ENCODE data around the gene TFF3. TPM values are rescaled to one million over a fixed set of nuclear protein-coding genes. Genes with fewer than 3 reads are reported as not detected.

Gene TFF3
- polyA plus RNA-seq, 1 donor from 2014 or later, result not detected

DNA sequence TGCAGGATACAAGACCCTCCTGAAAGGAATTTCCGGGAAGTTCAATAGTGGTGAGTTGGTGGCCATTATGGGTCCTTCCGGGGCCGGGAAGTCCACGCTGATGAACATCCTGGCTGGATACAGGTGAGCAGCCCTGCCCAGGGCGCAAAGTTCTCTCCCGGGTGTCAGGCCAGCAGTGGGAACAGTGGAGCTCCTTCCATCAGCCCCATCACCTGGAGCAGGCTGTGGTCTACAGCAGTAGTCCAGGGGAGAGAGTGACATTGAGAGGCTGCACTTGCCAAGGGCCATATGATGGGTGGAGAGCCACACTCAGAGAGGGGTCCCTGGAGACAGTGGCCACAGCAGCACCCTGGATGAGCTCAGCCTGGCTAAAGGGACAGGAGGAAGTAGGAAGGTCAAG lies 44.1 kb downstream of the TFF3 start:
- Histone ChIP-seq H3F3A (ENCODE audit: insufficient read depth, low read length, poor library complexity, severe bottlenecking) (no peaks in the 10 kb centered on the region), H3K9ac (ENCODE audit: low read length) (no peak overlapping the region), H3K9me3 (ENCODE audit: low read length) (no peaks in the 10 kb centered on the region), H3K36me3 (ENCODE audit: insufficient read depth, low read length) (no peaks in the 10 kb centered on the region), H4K20me1 (ENCODE audit: insufficient read depth) (no peaks in the 10 kb centered on the region), H3K79me2 (replicated peaks; ENCODE audit: insufficient read depth, low read length) (no peaks in the 10 kb centered on the region), H3K27ac (ENCODE audit: low read length) (no peak overlapping the region), H3K9me2 (ENCODE audit: insufficient read depth, low read length) (no peaks in the 10 kb centered on the region), H2AFZ (ENCODE audit: low read depth, low read length) (no peak overlapping the region), H3K4me2 (ENCODE audit: low read length) (no peak overlapping the region), H3K4me3 (ENCODE audit: low read length) (no peak overlapping the region), H3K27me3 (ENCODE audit: insufficient read depth, low read depth, low read length) (no peaks in the 10 kb centered on the region)
- TF ChIP-seq, protein P1, sequence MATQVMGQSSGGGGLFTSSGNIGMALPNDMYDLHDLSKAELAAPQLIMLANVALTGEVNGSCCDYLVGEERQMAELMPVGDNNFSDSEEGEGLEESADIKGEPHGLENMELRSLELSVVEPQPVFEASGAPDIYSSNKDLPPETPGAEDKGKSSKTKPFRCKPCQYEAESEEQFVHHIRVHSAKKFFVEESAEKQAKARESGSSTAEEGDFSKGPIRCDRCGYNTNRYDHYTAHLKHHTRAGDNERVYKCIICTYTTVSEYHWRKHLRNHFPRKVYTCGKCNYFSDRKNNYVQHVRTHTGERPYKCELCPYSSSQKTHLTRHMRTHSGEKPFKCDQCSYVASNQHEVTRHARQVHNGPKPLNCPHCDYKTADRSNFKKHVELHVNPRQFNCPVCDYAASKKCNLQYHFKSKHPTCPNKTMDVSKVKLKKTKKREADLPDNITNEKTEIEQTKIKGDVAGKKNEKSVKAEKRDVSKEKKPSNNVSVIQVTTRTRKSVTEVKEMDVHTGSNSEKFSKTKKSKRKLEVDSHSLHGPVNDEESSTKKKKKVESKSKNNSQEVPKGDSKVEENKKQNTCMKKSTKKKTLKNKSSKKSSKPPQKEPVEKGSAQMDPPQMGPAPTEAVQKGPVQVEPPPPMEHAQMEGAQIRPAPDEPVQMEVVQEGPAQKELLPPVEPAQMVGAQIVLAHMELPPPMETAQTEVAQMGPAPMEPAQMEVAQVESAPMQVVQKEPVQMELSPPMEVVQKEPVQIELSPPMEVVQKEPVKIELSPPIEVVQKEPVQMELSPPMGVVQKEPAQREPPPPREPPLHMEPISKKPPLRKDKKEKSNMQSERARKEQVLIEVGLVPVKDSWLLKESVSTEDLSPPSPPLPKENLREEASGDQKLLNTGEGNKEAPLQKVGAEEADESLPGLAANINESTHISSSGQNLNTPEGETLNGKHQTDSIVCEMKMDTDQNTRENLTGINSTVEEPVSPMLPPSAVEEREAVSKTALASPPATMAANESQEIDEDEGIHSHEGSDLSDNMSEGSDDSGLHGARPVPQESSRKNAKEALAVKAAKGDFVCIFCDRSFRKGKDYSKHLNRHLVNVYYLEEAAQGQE (IDR thresholded peaks at IDR 0.05; ENCODE audit: borderline replicate concordance), result no peak
- no peak for TF ChIP-seq MXI1 (conservative IDR thresholded peaks at IDR 0.05; ENCODE audit: poor library complexity, severe bottlenecking)
- no peak for TF ChIP-seq RAD21 (conservative IDR thresholded peaks at IDR 0.05)
- no peak for TF ChIP-seq POLR2AphosphoS5 (IDR thresholded peaks at IDR 0.05)
- TF ChIP-seq TAF1 (IDR thresholded peaks at IDR 0.05; ENCODE audit: low read depth), result no peak
- no peak for TF ChIP-seq EZH2 (IDR thresholded peaks at IDR 0.05; ENCODE audit: borderline replicate concordance, insufficient read depth, low read length, poor library complexity, severe bottlenecking)
- no peak for TF ChIP-seq SMC3 (conservative IDR thresholded peaks at IDR 0.05; ENCODE audit: poor library complexity)
- TF ChIP-seq EP300 (conservative IDR thresholded peaks at IDR 0.05; ENCODE audit: poor library complexity, severe bottlenecking), result no peak
- TF ChIP-seq, protein P2, sequence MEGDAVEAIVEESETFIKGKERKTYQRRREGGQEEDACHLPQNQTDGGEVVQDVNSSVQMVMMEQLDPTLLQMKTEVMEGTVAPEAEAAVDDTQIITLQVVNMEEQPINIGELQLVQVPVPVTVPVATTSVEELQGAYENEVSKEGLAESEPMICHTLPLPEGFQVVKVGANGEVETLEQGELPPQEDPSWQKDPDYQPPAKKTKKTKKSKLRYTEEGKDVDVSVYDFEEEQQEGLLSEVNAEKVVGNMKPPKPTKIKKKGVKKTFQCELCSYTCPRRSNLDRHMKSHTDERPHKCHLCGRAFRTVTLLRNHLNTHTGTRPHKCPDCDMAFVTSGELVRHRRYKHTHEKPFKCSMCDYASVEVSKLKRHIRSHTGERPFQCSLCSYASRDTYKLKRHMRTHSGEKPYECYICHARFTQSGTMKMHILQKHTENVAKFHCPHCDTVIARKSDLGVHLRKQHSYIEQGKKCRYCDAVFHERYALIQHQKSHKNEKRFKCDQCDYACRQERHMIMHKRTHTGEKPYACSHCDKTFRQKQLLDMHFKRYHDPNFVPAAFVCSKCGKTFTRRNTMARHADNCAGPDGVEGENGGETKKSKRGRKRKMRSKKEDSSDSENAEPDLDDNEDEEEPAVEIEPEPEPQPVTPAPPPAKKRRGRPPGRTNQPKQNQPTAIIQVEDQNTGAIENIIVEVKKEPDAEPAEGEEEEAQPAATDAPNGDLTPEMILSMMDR (IDR thresholded peaks at IDR 0.05; ENCODE audit: poor library complexity, severe bottlenecking), result no peak

DNA sequence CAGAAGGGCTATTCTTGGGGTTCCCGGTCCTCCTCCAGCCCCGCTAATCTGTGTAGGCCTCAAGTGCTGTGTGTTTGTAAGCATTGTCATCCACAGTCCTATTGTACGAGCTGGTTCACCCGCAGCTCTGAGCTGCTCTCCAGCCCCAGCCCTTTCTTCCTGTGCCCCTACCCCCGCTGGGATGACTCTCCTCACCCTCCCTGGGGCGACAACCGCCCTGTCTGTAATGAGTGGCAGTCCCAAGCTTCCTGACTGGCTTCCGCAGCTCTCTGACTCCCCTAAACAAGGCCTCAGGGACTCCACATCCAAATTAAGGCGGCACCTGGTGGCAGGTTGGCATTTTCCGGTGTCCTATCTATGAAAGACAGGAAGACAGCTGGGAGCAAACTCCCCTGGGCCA lies 45.8 kb downstream of the TFF3 start:
- no peak overlapping the region for H3K4me3 ChIP-seq (ENCODE audit: low read length)
- no peaks in the 10 kb centered on the region for H3K36me3 ChIP-seq (ENCODE audit: insufficient read depth, low read length)
- H3K27me3 ChIP-seq (ENCODE audit: insufficient read depth, low read depth, low read length), result no peaks in the 10 kb centered on the region
- no peak overlapping the region for H3K27ac ChIP-seq (ENCODE audit: low read length)
- H3K9ac ChIP-seq (ENCODE audit: low read length), result no peak overlapping the region
- no peaks in the 10 kb centered on the region for H4K20me1 ChIP-seq (ENCODE audit: insufficient read depth)
- TF ChIP-seq MXI1 (conservative IDR thresholded peaks at IDR 0.05; ENCODE audit: poor library complexity, severe bottlenecking), result no peak
- TF ChIP-seq POLR2AphosphoS5 (IDR thresholded peaks at IDR 0.05), result no peak
- TF ChIP-seq EZH2 (IDR thresholded peaks at IDR 0.05; ENCODE audit: borderline replicate concordance, insufficient read depth, low read length, poor library complexity, severe bottlenecking), result no peak
- no peak for TF ChIP-seq EP300 (conservative IDR thresholded peaks at IDR 0.05; ENCODE audit: poor library complexity, severe bottlenecking)
- no peak for TF ChIP-seq TAF1 (IDR thresholded peaks at IDR 0.05; ENCODE audit: low read depth)
- TF ChIP-seq, protein P2 (IDR thresholded peaks at IDR 0.05; ENCODE audit: poor library complexity, severe bottlenecking), result no peak
- no peaks in the 10 kb centered on the region for H3K79me2 ChIP-seq (replicated peaks; ENCODE audit: insufficient read depth, low read length)
- no peak overlapping the region for H3K4me2 ChIP-seq (ENCODE audit: low read length)
- no peaks in the 10 kb centered on the region for H3F3A ChIP-seq (ENCODE audit: insufficient read depth, low read length, poor library complexity, severe bottlenecking)
- H2AFZ ChIP-seq (ENCODE audit: low read depth, low read length), result no peak overlapping the region
- H3K9me2 ChIP-seq (ENCODE audit: insufficient read depth, low read length), result no peaks in the 10 kb centered on the region
- H3K9me3 ChIP-seq (ENCODE audit: low read length), result no peaks in the 10 kb centered on the region

All from neural cell (in vitro differentiated cells).